Fibroblast of gingiva (primary cell): ENCODE measurements around the gene PEX11G.

ENCODE experiments used
- DNase-seq: peaks from one replicate; pipeline ENCODE4 v3.0.0-alpha.2; 2011; ENCODE audit warnings: low read depth

The PEX11G gene

GRCh38 chr19:7492558-7492957, 3.7 kb upstream of the PEX11G start:
- no peak for DNase-seq

- peak; percentile 89 for DNase-seq
These were observed 3.3 kb upstream of the PEX11G start for GRCh38 chr19:7492142-7492541.

- DNase-seq: no peak
These were observed 792 bp upstream of the PEX11G start for GRCh38 chr19:7489609-7490044.

DNA sequence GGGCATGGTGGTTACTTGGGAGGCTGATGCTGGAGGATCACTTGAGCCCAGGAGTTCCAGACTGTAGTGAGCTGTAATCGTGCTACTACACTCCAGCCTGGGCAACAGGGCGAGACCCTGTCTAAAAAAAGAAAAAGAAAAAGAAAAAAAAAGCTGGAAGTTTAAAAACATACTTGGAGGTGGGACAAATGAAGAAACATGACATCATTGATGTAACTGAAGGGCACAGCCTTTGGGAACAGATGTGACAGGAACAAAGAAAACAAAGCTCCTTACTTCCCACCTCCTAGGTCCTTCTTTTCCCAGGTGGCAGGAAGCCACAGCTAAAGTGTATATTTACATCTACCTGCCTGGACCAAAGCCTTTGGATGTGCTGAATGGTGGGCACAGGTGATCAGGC, 1.9 kb downstream of the PEX11G start:
- DNase-seq: no peak

- no peak for DNase-seq
These were observed 5.1 kb downstream of the PEX11G start for GRCh38 chr19:7483720-7484201.

GRCh38 chr19:7482584-7483439, 6.0 kb downstream of the PEX11G start:
- DNase-seq: no peak

DNA sequence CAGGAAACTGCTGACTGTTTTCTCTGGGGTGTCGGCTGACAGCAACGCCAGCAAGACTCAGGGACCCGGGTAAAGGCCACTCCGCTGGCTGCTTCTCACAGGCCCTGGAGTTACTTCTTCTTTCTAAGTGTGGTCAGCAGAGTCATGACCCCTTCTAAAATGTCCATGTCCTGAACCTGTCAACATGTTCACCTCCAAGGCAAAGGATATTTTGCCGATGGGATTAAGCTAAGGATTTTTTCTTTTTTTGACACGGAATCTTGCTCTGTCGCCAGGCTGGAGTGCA, 7.9 kb downstream of the PEX11G start:
- DNase-seq: no peak

DNA sequence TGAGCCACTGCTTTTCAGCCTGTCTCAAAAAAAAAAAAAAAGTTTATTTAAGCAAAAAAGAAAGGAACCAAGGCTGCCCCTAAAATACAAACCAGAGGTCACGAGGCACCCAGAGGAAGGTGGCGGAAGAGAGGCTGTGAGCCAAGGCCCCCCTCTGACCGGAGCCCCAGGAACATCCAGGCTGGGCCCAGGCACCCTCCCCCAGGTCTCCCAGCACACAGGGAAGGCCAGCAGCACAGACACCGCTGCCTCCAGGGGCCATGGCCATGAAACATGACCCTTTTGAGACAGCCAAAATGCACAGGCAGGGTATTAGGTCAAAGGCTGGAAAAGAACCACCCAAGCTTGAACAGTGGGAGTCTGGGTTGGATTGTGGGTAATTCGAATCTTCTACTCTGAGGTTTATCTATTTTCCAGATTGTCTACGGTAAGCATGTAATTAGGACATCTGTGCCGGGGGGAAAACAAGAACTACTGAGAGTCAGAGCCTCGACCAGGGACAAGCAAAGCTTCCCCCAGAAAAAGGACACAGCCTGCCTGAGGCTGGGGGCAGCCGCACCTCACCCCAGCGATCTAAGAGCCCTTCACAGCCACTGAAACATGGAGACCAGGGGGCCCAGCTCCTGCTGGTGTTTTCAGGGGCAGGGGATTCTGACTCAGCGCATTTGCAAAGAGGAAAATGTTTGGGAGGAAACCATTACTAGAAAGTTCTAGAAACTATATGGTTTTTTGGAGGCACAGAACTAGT, 8.4 kb downstream of the PEX11G start:
- no peak for DNase-seq

GRCh38 chr19:7478843-7479227, 10.0 kb downstream of the PEX11G start:
- no peak for DNase-seq

GRCh38 chr19:7478173-7478842, 10.5 kb downstream of the PEX11G start:
- no peak for DNase-seq

GRCh38 chr19:7477758-7478157, 11.1 kb downstream of the PEX11G start:
- DNase-seq: no peak

GRCh38 chr19:7476777-7477494, 11.9 kb downstream of the PEX11G start:
- no peak for DNase-seq

GRCh38 chr19:7476241-7476640, 12.6 kb downstream of the PEX11G start:
- no peak for DNase-seq

GRCh38 chr19:7475665-7476064, 13.2 kb downstream of the PEX11G start:
- DNase-seq: no peak

DNA sequence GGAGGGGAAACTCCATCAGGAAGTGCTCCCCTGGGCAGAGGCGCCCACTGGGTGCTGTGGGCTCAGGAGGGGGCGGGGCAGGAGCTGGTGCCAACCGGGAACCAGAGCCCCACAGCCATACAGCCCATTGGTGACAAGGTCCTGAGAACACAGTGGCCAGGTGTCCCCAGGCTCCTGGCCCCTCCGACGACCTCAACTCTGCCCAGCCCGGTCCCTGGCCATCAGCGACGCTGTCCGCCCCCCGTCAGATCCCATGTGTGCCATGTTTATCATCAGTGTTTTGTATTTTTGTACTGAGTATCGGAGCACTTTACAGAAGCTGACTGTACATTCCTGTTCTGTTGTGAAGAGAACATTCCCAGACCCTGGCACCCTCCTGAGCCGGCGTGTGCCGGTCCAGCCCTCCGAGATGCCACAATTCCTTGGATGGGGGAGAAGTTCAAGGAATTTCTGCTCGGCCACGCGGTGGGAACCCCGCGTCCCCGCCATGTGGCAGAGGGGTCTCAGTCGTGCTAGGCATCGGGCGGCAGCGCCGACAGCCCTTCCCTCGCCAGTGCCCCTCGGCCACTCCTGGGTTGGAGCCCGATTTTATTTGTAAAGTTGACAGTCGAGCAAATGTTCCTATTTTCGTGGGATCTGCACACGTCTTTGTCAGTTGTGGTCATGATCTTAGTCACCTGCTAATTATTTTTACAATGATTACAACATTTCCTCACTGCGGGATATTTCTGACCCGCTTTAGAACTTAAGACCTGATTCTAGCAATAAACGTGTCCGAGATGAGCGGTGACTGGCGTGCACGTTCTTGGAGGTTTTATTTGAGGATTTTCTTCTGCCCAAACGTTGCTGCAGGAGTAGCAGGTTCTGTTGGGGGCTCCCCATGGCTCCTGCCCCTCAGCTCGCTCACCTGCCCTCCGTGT, 16.9 kb downstream of the PEX11G start:
- no peak for DNase-seq

DNA sequence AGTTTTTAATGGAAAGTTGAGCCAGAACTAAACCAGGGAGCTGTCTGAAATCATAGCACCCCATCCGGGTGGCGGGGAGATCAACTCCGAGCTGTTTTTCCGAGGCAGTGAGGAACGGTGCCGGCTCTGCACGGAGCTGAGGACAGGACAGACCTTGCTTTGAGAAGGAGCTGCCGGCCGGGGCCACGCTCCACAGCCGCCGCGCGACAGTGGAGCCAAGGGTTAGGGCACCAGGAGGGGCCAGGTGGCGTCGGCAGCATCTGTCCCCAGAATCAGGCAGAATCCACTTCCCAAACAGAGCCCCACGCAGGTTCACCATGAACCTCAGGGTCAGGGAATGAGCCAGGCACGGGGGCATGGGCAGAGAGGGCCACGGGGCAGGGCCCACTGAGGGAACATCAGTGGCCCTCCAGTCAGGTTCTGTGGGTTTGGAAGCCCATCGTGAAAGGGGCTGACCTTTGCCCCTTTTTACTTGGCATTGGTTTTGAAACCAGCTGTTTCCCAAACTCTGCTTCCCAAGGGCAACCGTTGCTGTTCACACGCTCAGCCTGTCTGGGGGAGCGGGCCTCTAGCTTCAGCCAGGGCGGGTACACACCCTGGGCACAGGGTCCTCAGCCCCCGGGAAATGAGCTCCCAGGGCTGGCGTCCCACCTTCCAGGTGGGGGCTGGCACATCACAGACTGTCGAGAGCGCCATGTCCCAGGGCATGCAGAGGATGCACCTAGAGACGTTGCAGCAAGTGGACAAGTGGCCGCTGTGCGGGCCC, 18.1 kb downstream of the PEX11G start:
- DNase-seq: no peak

GRCh38 chr19:7469669-7470285, 19.1 kb downstream of the PEX11G start:
- DNase-seq: no peak

DNA sequence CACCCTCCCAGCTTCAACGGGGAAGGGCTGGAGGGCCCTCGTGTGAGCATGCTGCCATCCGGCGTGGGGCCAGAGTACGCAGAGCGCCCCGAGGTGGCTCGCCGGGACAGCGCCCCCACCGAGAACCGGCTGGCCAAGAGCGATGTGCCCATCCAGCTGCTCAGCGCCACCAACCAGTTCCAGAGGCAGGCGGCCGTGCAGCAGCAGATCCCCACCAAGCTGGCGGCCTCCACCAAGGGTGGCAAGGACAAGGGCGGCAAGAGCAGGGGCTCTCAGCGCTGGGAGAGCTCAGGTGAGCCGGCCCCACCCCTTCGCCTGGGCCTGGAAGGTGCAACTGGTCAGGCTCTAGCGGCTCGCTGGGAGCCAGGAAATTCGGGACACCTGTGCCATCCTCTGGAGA, 20.0 kb downstream of the PEX11G start:
- no peak for DNase-seq

GRCh38 chr19:7467009-7467989, 21.5 kb downstream of the PEX11G start:
- no peak for DNase-seq
